Measurements from ENCODE around the gene CAB39L.

CAB39L gene

GRCh38 chr13:49271264-49271663 lies 172.6 kb downstream of the CAB39L start:
- DNase-seq = no peak

- no peak for DNase-seq
Measured at GRCh38 chr13:49265822-49266221, 178.0 kb downstream of the CAB39L start.

DNA sequence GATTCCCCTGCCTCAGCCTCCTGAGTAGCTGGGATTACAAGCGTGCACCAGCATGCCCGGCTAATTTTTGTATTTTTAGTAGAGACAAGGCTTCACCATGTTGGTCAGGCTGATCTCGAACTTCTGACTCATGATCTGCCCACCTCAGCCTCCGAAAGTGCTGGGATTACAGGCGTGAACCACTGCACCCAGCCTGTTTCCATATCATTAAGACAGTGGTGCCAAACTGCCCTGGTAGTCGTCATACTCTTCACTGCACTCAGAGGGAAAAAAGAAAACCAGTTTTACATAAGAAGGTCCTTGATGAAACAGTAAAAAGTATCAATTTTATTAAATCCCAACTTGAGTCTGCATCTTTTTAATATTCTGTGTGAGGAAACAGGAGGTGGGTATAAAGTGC lies 181.2 kb downstream of the CAB39L start:
- DNase-seq = no peak

DNA sequence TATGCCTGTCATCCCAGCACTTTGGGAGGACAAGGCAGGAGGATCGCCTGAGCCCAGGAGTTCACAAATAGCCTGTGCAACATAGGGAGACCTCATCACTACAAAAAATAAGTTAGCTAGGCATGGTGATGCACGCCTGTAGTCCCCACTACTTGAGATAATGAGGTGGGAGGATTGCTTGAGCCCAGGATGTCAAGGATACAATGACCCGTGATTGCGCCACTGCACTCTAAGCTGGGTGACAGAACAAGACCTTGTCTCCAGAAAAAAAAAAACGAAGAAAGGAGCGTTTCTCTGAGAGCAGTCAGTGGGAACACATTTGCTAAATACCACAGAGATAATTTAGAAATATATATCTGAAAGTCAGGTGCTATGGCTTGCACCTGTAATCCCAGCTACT lies 184.3 kb downstream of the CAB39L start:
- DNase-seq = no peak
